Endothelial cell of umbilical vein (primary cell): ENCODE results near the gene SPAG9. TPM values are rescaled to one million over a fixed set of nuclear protein-coding genes. Genes with fewer than 3 reads are reported as not detected.

Source experiments
- BruUV-seq: library from RNA; stranded (reverse); fragments of 400-500 nt; replicated peaks from 2 replicates; lab custom pipeline; 2021; lab: Mats Ljungman, UMichigan
- CTCF ChIA-PET: fragments of 300-600, 350-600 bp; sonication (Branson Sonifier 250); formaldehyde crosslinking; loops from one replicate; lab custom pipeline; 2021; ENCODE audit warnings: antibody characterized with exemption, inconsistent platforms; lab: Charles Lee
- POLR2A ChIA-PET: fragments of 300-600, 350-600 bp; sonication (Branson Sonifier 250); formaldehyde crosslinking; loops from one replicate; lab custom pipeline; 2021; ENCODE audit warnings: antibody characterized with exemption, inconsistent platforms; lab: Charles Lee
- DNase-seq: peaks from one replicate; pipeline ENCODE4 v3.0.0-alpha.2; 2011; ENCODE audit warnings: low read depth, low spot score
- FAIRE-seq: peaks from 2 replicates; lab custom pipeline; 2011; peaks lifted over from hg19 to GRCh38; lab: Jason Lieb, UNC
- H2AFZ ChIP-seq: 2 replicates; pipeline ENCODE4 v1.6.0; 2012; ENCODE audit warnings: low read depth, low read length, control low read depth, inconsistent platforms
- H3K27ac ChIP-seq: 2 replicates; pipeline ENCODE4 v1.5.1; 2011; ENCODE audit warnings: low read depth, mild to moderate bottlenecking, control low read depth, low read length, moderate library complexity; ENCODE audit not compliant: insufficient read depth
- H3K27me3 ChIP-seq, 2 experiments: 2 replicates each; pipeline versions ENCODE4 v1.6.0 to v1.6.1; 2011; ENCODE audit warnings: low read length in 2 of 2, mixed read lengths in 1 of 2; ENCODE audit not compliant: control insufficient read depth in 2 of 2, insufficient read depth in 2 of 2
- H3K36me3 ChIP-seq, 2 experiments: 2 replicates in 1 of 2; 3 replicates in 1 of 2; pipeline ENCODE4 v1.5.1; 2011; ENCODE audit warnings: low read length in 2 of 2, mild to moderate bottlenecking in 1 of 2, moderate library complexity in 1 of 2; ENCODE audit not compliant: control insufficient read depth in 2 of 2, insufficient read depth in 2 of 2; ENCODE audit errors: extremely low read depth in 1 of 2
- H3K4me1 ChIP-seq: 3 replicates; pipeline ENCODE4 v1.5.1; 2011; ENCODE audit warnings: mild to moderate bottlenecking, low read length; ENCODE audit not compliant: control insufficient read depth, insufficient read depth; ENCODE audit errors: extremely low read depth
- H3K4me2 ChIP-seq: 2 replicates; pipeline ENCODE4 v1.6.1; 2011; ENCODE audit warnings: low read length, control low read depth, mixed read lengths; ENCODE audit not compliant: insufficient read depth
- H3K4me3 ChIP-seq, 3 experiments: fragments of 200-600 bp in 1 of 3; sonication (generic), shearing (Covaris generic) in 1 of 3; replicated peaks in 1 of 3; 2 replicates each; pipeline ENCODE4 v1.5.1; 2011 to 2016; ENCODE audit warnings: control low read depth in 3 of 3, low read length in 3 of 3, mild to moderate bottlenecking in 2 of 3, inconsistent platforms in 1 of 3, low read depth in 1 of 3, moderate library complexity in 1 of 3; ENCODE audit not compliant: insufficient read depth in 1 of 3
- H3K79me2 ChIP-seq: 2 replicates; pipeline ENCODE4 v1.6.0; 2012; ENCODE audit warnings: low read length, inconsistent platforms; ENCODE audit not compliant: control insufficient read depth, insufficient read depth
- H3K9ac ChIP-seq: replicated peaks from 2 replicates; pipeline ENCODE3; 2011; ENCODE audit warnings: low read length, control low read depth; ENCODE audit not compliant: insufficient read depth; ENCODE audit errors: extremely low read depth
- H3K9me1 ChIP-seq: replicated peaks from 3 replicates; pipeline ENCODE4 v1.6.0; 2011; ENCODE audit warnings: mild to moderate bottlenecking, low read length; ENCODE audit not compliant: control insufficient read depth, insufficient read depth; ENCODE audit errors: extremely low read depth
- H3K9me3 ChIP-seq: replicated peaks from 2 replicates; pipeline ENCODE4 v1.5.1; 2012; ENCODE audit warnings: low read length, inconsistent platforms; ENCODE audit not compliant: control insufficient read depth, insufficient read depth
- H4K20me1 ChIP-seq: replicated peaks from 2 replicates; pipeline ENCODE3; 2011; ENCODE audit warnings: mild to moderate bottlenecking, low read length; ENCODE audit not compliant: control insufficient read depth, insufficient read depth; ENCODE audit errors: extremely low read depth
- EZH2 ChIP-seq: IDR thresholded peaks from 2 replicates; pipeline ENCODE4 v1.6.1; 2012; ENCODE audit warnings: borderline replicate concordance, low read depth, mild to moderate bottlenecking, moderate library complexity, low read length, inconsistent platforms; ENCODE audit not compliant: severe bottlenecking
- FOS ChIP-seq: IDR thresholded peaks from 2 replicates; pipeline ENCODE4 v1.6.1; 2011; ENCODE audit warnings: mild to moderate bottlenecking, low read length, moderate library complexity, borderline replicate concordance; ENCODE audit not compliant: insufficient read depth
- MYC ChIP-seq: IDR thresholded peaks from one replicate; pipeline ENCODE4 v1.6.1; 2011; ENCODE audit warnings: mild to moderate bottlenecking, low read depth, low read length
- POLR2A ChIP-seq: IDR thresholded peaks from 2 replicates; pipeline ENCODE4 v1.6.1; 2012; ENCODE audit warnings: low read depth, mild to moderate bottlenecking, control low read depth, low read length
- POLR2AphosphoS5 ChIP-seq: IDR thresholded peaks from 2 replicates; pipeline ENCODE4 v1.6.1; 2012; ENCODE audit warnings: low read depth, mild to moderate bottlenecking, control low read depth, low read length, moderate library complexity; ENCODE audit not compliant: insufficient read depth
- dilution Hi-C: fragments of 300-500 bp; cut with MboI; formaldehyde crosslinking; loops from one replicate; pipeline ENCODE4 v1.15.0; 2019; ENCODE audit warnings: low sequenced_read_pairs; ENCODE audit not compliant: extremely low pct_ligation_motif_present
- intact Hi-C: fragments of 100-400 bp; cut with micrococcal nuclease; formaldehyde crosslinking; loops from one replicate; pipeline ENCODE4 v1.10.0; 2022
- polyA plus RNA-seq, 4 experiments: library from polyadenylated mRNA; depleted of rRNA in 3 of 4; stranded (reverse) in 3 of 4; unstranded in 1 of 4; fragments of >200 nt; gene quantifications; 2 replicates each; pipeline versions ENCODE4 v1.2.1 to v1.2.3, GENCODE V29; 2011 to 2012; ENCODE audit warnings: missing spikeins in 1 of 4
- total RNA-seq: library from RNA; stranded (reverse); gene quantifications from 2 replicates; pipeline ENCODE4 v1.2.3, GENCODE V29; 2021
- TF ChIP-seq, protein P1 (sequence below), 2 donors: IDR thresholded peaks; 1 replicate in 1 of 2; 2 replicates in 1 of 2; pipeline ENCODE4 v1.5.1; 2011; ENCODE audit warnings: low read length in 2 of 2, mild to moderate bottlenecking in 2 of 2, moderate library complexity in 2 of 2, control low read depth in 1 of 2, inconsistent platforms in 1 of 2, low read depth in 1 of 2; ENCODE audit not compliant: insufficient read depth in 1 of 2; ENCODE audit errors: extremely low read depth in 1 of 2
- TF ChIP-seq, protein P2 (sequence below): IDR thresholded peaks from 2 replicates; pipeline ENCODE4 v1.6.1; 2011; ENCODE audit not compliant: insufficient read depth, insufficient read length

SPAG9 gene
- total and polyA plus RNA-seq, 2 donors (not counting 3 experiments of a cell fraction or from before 2014, with no cell fraction given) = 16.5 to 75.0 TPM

DNA sequence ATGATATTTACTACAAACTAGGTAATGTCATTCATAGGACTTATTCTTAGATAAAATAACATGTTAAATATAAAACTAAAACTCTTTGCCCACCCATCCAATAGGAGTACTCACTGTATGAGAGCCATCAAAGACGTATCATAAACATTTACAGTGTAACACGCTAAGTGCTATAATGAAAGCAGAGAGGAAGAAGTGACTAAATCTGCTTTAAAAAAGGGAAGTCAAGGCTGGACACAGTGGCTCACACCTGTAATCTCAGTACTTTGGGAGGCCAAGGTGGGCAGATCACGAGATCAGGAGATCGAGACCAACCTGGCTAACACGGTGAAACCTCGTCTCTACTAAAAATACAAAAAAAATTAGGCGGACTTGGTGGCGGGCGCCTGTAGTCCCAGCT lies 32.4 kb downstream of the SPAG9 start:
- no peaks in the 10 kb centered on the region for H3K9me1 ChIP-seq
- H3K4me1 ChIP-seq = peaks cover 21% of the 10 kb centered on the region
- peaks cover 25% of the 10 kb centered on the region for H3K79me2 ChIP-seq
- no peaks in the 10 kb centered on the region for H3K9me3 ChIP-seq
- H2AFZ ChIP-seq = no peak overlapping the region
- ChIA-PET POLR2A (no interaction called here), CTCF (no interaction called here)
- intact Hi-C loops (loop anchor here (5.0 kb wide), 1 partner anchor 34 kb away; the partner anchor contains the start of gene SPAG9), dilution Hi-C loops (no loop called here)
- TF ChIP-seq, protein P1, sequence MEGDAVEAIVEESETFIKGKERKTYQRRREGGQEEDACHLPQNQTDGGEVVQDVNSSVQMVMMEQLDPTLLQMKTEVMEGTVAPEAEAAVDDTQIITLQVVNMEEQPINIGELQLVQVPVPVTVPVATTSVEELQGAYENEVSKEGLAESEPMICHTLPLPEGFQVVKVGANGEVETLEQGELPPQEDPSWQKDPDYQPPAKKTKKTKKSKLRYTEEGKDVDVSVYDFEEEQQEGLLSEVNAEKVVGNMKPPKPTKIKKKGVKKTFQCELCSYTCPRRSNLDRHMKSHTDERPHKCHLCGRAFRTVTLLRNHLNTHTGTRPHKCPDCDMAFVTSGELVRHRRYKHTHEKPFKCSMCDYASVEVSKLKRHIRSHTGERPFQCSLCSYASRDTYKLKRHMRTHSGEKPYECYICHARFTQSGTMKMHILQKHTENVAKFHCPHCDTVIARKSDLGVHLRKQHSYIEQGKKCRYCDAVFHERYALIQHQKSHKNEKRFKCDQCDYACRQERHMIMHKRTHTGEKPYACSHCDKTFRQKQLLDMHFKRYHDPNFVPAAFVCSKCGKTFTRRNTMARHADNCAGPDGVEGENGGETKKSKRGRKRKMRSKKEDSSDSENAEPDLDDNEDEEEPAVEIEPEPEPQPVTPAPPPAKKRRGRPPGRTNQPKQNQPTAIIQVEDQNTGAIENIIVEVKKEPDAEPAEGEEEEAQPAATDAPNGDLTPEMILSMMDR (IDR thresholded peaks at IDR 0.05; ENCODE audit: extremely low read depth in 1 of 2, insufficient read depth in 1 of 2, low read depth in 1 of 2, low read length in 2 of 2) = no peak
- no peak for TF ChIP-seq POLR2A
- TF ChIP-seq, protein P2, sequence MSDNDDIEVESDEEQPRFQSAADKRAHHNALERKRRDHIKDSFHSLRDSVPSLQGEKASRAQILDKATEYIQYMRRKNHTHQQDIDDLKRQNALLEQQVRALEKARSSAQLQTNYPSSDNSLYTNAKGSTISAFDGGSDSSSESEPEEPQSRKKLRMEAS = no peak
- no peak for TF ChIP-seq FOS
- no peak for TF ChIP-seq POLR2AphosphoS5
- no peak for TF ChIP-seq MYC
- no peak for TF ChIP-seq EZH2
- FAIRE-seq (no peak), DNase-seq (no peak)
- no peak overlapping the region for H3K9ac ChIP-seq
- no peak overlapping the region for H3K4me2 ChIP-seq
- H3K27ac ChIP-seq = no peak overlapping the region
- peaks cover 6% of the 10 kb centered on the region for H4K20me1 ChIP-seq
- no peaks in the 10 kb centered on the region for H3K27me3 ChIP-seq
- H3K36me3 ChIP-seq = no peaks in the 10 kb centered on the region
- no TSS peak for BruUV-seq
- H3K4me3 ChIP-seq = no peak overlapping the region
